HepG2 (cell line): Measurements from ENCODE around the gene THRA. TPM values are rescaled to one million over a fixed set of nuclear protein-coding genes. Genes with fewer than 3 reads are reported as not detected.
A peak's percentile ranks its signal among the peaks of the same experiment; 100 is the strongest.

Experiments used
- BATF2 ChIP-seq: sonication (generic); formaldehyde crosslinking; IDR thresholded peaks from 2 replicates; pipeline ENCODE4 v1.8.0; 2022; ENCODE audit warnings: mild to moderate bottlenecking, missing genetic modification reagents, moderate library complexity
- CENPBD1 ChIP-seq: sonication (generic); formaldehyde crosslinking; IDR thresholded peaks from 2 replicates; pipeline ENCODE4 v1.8.0; 2022; ENCODE audit warnings: missing genetic modification reagents, low read depth, mild to moderate bottlenecking, borderline replicate concordance
- MTF2 ChIP-seq: sonication (generic); formaldehyde crosslinking; IDR thresholded peaks from 2 replicates; pipeline ENCODE4 v1.5.0; 2020; ENCODE audit warnings: missing genetic modification reagents, borderline replicate concordance
- NFYC ChIP-seq: IDR thresholded peaks from 2 replicates; pipeline ENCODE4 v1.6.1; 2016; ENCODE audit warnings: missing genetic modification reagents, missing compliant biosample characterization
- RERE ChIP-seq: IDR thresholded peaks from 2 replicates; pipeline ENCODE4 v1.6.1; 2016; ENCODE audit warnings: low read depth, missing genetic modification reagents, missing compliant biosample characterization
- SAP130 ChIP-seq: IDR thresholded peaks from 2 replicates; pipeline ENCODE4 v1.6.1; 2016; ENCODE audit warnings: low read depth
- SOX13 ChIP-seq, 3 experiments: fragments of 450-650 bp in 1 of 3; sonication (generic) in 1 of 3; formaldehyde crosslinking in 1 of 3; IDR thresholded peaks in 2 of 3; conservative IDR thresholded peaks in 1 of 3; 2 replicates each; pipeline versions ENCODE4 v1.5.0 to v1.6.1; 2016 to 2020; ENCODE audit warnings: antibody characterized with exemption in 1 of 3, mild to moderate bottlenecking in 1 of 3, missing compliant biosample characterization in 1 of 3, missing genetic modification reagents in 1 of 3, moderate library complexity in 1 of 3
- SRSF1 ChIP-seq: fragments of 200-400 bp; formaldehyde crosslinking; optimal IDR thresholded peaks from 2 replicates; pipeline ENCODE3; 2017; ENCODE audit warnings: mild to moderate bottlenecking, low read depth, low read length, moderate library complexity
- ZFP91 ChIP-seq: sonication (generic); formaldehyde crosslinking; IDR thresholded peaks from 2 replicates; pipeline ENCODE4 v1.9.0; 2022; ENCODE audit warnings: missing genetic modification reagents, mild to moderate bottlenecking, borderline replicate concordance
- ZNF382 ChIP-seq: sonication (generic); formaldehyde crosslinking; IDR thresholded peaks from 2 replicates; pipeline ENCODE4 v1.5.0; 2020; ENCODE audit warnings: missing genetic modification reagents, mild to moderate bottlenecking, borderline replicate concordance
- ZNF383 ChIP-seq: sonication (generic); formaldehyde crosslinking; IDR thresholded peaks from 2 replicates; pipeline ENCODE4 v1.4.0; 2020; ENCODE audit warnings: missing genetic modification reagents, mild to moderate bottlenecking, borderline replicate concordance
- ZNF557 ChIP-seq: sonication (generic); formaldehyde crosslinking; IDR thresholded peaks from 2 replicates; pipeline ENCODE4 v1.4.0; 2020; ENCODE audit warnings: missing genetic modification reagents
- ZNF580 ChIP-seq: IDR thresholded peaks from 2 replicates; pipeline ENCODE4 v1.6.1; 2016; ENCODE audit warnings: low read depth, borderline replicate concordance
- ZNF784 ChIP-seq: sonication (generic); formaldehyde crosslinking; IDR thresholded peaks from 2 replicates; pipeline ENCODE4 v1.5.1; 2020; ENCODE audit warnings: missing genetic modification reagents, mild to moderate bottlenecking, borderline replicate concordance
- ZUFSP ChIP-seq: sonication (generic); formaldehyde crosslinking; IDR thresholded peaks from 2 replicates; pipeline ENCODE4 v1.9.0; 2021; ENCODE audit warnings: missing genetic modification reagents, mild to moderate bottlenecking, borderline replicate concordance
- polyA plus RNA-seq, 8 experiments: library from polyadenylated mRNA; depleted of rRNA in 3 of 8; stranded (reverse) in 7 of 8; unstranded in 1 of 8; fragments of >200 nt; fragmentation: Illumina TruSeq in 4 of 8; extraction: Trizol in 4 of 8; gene quantifications; 2 replicates each; pipeline versions ENCODE4 v1.2.1 to v1.2.3, GENCODE V29; 2011 to 2016; ENCODE audit warnings: low read depth in 4 of 8, missing spikeins in 1 of 8, mixed read lengths in 1 of 8; ENCODE audit not compliant: insufficient read depth in 1 of 8
- total RNA-seq, 5 experiments: library from RNA; depleted of rRNA; stranded (reverse); fragments of >200 nt; fragmentation: Illumina TruSeq; extraction: Trizol; gene quantifications; 2 replicates each; pipeline ENCODE4 v1.2.3, GENCODE V29; 2016; ENCODE audit warnings: low read depth in 1 of 5

The THRA gene
- total and polyA plus RNA-seq, 2 of the 13 experiments (the other 11 are each of a cell fraction or from before 2014, with no cell fraction given): 8.0 to 9.9 TPM

- TF ChIP-seq RERE (CRISPR knock-in tag): no peak
- TF ChIP-seq SAP130 (CRISPR knock-in tag): 0 out of 2 replicates have a peak, but pooled peaks have one; percentile 18
- no peak for TF ChIP-seq SOX13 (IDR thresholded peaks at IDR 0.05)
- no peak for TF ChIP-seq SOX13 (CRISPR knock-in tag; conservative IDR thresholded peaks at IDR 0.05 in 1 of 2, IDR thresholded peaks at IDR 0.05 in 1 of 2)
- TF ChIP-seq BATF2 (CRISPR knock-in tag): no peak
- TF ChIP-seq MTF2 (CRISPR knock-in tag): no peak
- no peak for TF ChIP-seq CENPBD1 (CRISPR knock-in tag)
- TF ChIP-seq ZNF382 (CRISPR knock-in tag): no peak
- peak; percentile 57; the same call in 1 of the 2 replicates for TF ChIP-seq ZNF580
- no peak for TF ChIP-seq ZUFSP (CRISPR knock-in tag)
- TF ChIP-seq ZFP91 (CRISPR knock-in tag): peak; percentile 60; the same call in 1 of the 2 replicates
- TF ChIP-seq ZNF784 (CRISPR knock-in tag): 0 out of 2 replicates have a peak, but pooled peaks have one; percentile 45
- no peak for TF ChIP-seq ZNF557 (CRISPR knock-in tag)
- TF ChIP-seq NFYC (CRISPR knock-in tag): no peak
- no peak for TF ChIP-seq ZNF383
- no peak for TF ChIP-seq SRSF1
These were observed 35.8 kb upstream of the THRA start (continued) for GRCh38 chr17:40026816-40027613.
